HG02973 (cell line): Measurements from ENCODE around the gene MGMT.

Experiments used
- ATAC-seq: cut with Tn5 transposase; IDR thresholded peaks from one replicate; pipeline ENCODE4 v1.9.1; 2021; ENCODE audit warnings: moderate library complexity; ENCODE audit not compliant: unreplicated experiment

MGMT gene

DNA sequence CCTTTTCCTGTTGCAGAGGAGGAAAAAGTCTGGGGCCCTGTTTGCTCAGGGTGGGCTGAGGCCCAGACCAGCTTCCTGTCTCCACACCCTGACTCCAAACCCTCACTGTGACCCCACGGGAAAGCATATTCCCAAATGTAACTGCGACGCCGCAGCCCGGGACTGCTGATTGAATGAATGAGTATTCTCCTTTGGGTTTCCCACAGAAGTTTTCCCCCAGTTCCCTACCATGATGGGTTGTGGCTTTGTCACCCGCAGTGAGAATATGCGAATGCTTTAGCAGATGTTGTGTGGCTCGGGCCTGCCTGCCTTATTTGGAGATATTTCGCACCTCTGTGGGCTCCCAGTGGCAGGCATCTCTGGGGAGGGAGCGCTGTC, 50.6 kb downstream of the MGMT start:
- no peak for ATAC-seq

DNA sequence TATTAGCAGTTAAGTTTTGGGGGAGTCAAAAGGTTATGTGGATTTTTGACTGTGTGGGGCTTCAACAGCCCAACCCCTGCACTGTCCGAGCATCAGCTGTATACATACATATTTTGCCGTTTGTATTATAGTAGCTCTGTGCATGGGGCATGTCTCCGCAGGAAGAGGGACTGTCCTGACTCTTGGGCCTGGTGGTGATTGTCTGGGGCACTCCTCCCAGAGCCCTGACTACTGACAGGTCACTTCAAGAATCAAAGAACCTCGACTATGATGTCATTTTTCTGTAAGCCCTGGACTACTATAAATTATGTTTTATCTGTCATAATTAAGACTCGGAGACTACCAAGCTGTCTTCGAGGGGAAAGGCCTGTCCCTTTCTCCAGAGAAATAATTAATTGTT, 51.8 kb downstream of the MGMT start:
- ATAC-seq: no peak

DNA sequence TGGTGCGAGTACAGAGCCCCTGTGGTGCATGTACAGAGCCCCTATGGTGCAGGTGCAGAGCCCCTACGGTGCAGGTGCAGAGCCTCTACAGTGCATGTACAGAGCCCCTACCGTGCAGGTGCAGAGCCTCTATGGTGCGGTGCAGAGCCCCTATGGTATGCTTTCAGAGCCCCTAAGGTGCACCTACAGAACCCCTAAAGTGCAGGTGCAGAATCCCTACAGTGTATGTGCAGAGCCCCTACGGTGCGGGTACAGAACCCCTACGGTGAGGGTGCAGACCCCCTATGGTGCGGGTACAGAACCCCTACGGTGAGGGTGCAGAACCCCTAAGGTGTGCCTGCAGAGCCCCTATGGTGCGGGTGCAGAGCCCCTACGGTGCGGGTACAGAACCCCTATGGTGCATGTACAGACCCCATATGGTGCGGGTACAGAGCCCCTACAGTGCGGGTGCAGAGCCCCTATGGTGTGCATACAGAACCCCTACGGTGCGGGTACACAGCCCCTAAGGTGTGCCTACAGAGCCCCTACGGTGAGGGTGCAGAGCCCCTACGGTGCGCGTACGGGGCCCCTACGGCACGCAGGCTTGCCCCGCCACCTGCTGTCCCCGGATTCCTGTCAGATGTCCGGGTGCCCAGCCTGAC, 53.5 kb downstream of the MGMT start:
- ATAC-seq: no peak

DNA sequence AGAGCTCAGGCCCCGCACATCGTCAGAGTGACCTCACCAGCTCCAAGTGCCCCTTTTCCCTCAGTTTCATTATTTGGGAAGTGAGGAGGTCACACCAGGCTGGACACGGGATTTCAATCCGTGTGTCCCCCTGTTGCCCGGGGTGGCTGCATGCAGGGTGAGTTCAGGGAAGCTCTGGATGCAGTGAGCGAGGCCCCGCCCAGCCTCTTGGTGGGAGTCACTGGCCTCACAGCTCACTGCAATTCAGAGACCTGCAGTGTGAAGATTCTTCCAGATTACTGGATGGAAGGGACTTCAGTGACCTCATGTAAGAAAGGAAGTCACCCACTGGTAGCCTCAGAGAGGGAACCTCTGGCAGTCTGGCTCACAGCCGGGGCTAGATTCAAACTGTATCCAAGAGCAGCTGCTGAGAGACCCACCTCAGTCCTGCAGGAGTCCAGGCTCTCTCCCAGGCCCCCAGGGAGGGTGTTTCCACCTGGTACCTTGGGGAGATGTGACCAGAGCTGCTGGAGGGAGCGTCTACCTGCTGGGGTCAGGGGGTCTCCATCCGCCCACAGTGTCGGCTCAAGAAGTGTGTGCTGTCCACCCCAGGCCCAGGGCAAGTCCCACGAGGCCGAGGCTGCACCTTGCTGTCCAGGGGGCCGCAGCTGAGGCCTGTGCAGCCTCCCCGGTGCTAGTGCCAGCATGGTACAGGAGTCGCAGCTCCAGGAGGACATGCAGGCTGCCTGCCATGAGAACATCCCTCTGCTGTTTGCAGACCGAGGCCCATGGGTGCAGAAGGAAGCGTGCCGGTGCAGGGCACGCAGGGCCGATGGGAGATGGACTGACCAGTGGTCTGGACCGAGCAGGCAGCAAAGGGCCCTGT, 54.4 kb downstream of the MGMT start:
- ATAC-seq: no peak

DNA sequence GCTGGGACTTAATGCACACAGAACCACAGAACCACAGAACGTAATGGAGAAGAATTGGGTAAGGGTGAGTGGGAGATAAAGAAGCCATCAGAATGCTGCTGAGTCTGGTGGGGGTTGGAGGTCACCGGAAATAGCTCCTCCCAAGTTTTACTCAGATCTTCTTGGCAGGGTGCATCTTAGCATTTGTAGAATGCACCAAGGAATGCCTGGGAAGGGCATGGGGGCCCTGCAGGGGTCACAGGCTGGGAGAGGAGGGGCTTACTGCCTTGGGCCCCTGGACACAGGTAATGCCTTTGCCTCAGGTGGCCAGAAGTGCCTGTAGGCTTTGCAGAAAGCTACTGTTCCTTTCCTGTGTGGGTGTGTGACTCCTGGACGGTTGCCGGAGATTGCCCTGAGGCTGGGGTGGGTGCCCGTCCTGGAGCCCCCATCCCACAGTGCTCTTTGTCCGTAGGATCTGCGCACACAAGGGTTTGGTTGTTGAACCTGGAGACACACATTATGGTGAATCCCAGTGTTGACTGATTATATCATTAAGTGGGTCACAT, 55.1 kb downstream of the MGMT start:
- ATAC-seq: no peak

DNA sequence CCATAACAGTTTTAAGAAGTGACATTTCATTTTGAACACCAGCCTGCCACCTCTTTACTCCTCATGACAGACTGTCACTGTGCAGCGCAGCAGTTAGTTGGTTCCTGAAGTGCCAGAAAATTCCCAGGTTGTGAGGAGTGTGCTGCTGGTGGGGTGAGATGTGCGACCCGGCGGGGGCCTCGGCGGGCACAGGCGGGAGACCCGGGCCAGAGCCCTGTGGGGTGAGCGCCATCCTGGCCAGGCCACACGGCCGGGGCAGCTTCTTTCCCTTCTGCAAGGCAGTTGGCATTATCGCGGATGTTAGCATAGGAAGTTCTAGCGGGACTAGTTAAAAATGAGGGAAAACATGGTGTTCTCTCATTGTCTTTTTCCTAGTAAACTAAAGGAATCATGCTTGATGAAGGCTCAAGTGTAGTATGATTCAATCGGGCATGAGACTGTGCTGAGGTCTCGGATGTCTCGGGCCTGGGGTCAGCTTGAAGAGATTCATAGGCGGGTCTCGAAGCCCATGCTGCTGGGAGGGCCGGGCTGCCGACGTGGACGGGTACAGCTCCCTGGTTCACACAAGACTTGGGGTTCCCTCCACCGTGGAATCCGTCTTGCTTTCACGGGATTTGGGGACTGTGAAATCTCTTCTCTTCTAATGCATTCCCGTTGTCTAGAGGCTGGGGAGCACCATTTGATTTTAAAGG, 56.1 kb downstream of the MGMT start:
- no peak for ATAC-seq

DNA sequence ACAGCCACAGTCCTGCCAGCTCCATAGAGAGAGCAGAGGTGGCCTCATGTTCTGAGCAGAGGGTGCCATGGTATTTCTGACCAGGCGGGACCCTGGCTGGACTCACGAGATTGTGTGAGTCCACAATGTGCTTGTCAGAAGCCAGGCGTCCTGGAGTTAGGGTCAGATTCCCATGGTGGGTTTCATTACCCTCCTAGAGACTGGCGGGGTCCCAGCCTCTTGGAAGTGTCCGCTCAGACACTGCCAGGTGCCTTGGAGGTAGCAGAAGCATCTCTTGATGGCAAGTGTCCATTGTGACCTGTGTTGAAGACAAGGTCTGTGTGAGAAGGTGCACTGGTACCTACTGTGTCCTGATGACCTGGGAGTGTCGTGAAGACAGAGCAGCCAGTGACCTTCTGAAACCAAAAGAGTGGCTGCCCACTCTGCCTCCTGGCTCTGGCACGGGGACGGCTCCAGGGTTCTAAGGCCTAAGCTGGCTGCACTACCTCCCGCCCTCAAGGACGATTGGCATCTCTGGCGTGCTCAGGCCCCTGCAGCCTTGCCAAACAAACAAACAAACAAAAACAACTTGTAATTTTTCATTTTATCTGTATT, 56.8 kb downstream of the MGMT start:
- no peak for ATAC-seq

DNA sequence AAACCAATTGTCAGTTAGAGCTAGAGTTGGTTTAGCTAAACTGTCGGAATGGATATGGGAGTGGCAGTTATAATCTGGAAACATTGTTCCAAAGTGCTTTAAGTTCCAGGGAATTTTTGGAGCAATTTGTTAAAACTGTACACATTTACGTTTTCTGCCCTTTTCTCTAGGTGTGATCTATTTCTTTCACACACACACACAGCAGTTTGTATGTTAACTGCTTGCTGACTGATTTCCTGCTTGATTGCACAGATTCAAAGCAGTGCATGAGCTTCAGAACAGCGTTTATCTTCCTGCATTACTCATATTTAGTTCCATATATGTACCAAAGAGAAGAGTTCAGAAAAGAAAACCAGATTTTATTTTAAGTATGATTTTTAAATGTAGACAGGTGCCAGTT, 57.9 kb downstream of the MGMT start:
- ATAC-seq: no peak

DNA sequence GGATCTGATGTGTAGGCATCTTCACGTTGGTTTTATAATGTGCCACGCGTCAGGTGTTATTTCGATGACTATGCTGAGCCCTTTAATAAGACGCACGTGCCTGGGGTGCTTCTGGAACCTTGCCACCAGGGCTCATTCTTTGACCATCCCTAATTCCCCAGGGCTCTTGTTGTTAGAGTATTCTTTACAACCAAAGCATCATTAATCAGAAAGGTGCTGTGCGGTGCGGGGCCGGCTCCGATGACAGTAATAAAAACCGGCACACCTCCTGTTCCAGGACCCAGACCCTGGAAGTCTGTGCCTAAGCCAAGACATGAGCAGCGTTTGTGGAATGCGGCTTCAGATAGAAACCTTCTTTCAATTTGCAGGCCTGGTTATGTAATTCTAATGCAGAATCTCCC, 58.4 kb downstream of the MGMT start:
- no peak for ATAC-seq

DNA sequence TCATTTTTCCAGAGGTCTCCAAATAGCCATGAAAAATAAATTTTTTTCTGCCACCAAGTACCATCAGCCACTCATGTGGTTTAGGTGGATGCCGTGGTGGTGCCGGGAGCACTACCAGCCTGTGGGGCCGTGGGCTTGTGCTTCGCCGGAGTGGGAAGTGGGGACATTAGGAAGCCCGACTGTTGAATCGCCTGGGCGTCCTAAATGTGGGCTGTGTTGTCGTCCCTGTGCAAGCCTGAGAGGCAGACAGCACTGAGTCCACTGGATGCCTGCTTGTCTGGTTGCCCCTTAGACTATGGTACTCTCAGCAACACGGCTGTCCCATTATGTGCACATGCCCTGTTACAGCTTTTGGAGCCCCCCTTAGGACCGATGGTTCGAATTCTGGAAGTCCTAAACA, 59.9 kb downstream of the MGMT start:
- no peak for ATAC-seq

DNA sequence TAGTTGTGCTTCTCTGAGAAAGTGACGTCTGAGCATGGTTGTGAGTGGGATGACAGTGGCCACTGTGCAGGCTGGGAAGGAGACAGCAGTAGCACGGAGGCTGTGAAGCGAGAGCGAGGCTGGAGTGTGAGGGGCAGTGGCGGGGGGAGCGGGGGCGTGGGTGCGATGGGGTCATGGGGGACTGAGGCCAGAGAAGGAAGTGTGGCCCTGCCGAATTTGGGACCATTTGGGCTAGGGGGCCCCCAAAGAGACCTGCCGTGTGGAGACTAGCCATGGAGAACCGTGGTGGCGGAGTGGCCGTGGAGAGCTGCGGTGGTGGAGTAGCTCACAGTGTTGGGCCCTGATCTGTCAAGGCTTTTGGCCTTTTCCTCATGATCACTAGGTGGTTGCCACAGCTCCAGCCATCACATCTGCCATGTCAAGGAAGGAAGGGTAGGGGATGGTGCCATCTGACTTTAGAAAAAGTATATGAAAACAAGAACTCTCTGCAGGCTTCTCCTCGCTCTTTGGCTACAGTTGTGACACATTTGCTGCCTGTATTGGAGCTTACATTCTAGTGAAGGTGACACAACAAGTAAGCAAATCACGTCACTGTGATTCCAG, 61.4 kb downstream of the MGMT start:
- no peak for ATAC-seq

DNA sequence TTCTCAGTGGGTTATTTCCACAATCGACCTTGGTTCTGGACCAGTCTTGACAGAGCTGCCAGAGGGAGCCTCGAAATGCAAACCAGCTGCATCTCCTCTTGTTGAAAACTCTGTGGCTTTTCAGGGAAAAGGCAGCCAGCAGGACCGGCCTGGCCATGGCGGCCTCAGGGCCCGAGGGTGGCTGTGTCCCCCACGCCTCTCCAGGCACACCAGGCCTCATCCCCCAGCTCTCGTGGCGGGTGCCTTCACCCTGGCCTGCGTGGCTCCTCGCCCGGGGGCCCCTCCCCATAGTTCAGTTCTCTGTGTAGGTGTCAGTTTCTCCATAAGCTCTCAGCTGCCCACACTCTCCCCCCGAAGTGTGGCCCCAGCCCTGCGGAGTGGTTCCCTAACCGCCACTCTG, 63.5 kb downstream of the MGMT start:
- ATAC-seq: no peak

DNA sequence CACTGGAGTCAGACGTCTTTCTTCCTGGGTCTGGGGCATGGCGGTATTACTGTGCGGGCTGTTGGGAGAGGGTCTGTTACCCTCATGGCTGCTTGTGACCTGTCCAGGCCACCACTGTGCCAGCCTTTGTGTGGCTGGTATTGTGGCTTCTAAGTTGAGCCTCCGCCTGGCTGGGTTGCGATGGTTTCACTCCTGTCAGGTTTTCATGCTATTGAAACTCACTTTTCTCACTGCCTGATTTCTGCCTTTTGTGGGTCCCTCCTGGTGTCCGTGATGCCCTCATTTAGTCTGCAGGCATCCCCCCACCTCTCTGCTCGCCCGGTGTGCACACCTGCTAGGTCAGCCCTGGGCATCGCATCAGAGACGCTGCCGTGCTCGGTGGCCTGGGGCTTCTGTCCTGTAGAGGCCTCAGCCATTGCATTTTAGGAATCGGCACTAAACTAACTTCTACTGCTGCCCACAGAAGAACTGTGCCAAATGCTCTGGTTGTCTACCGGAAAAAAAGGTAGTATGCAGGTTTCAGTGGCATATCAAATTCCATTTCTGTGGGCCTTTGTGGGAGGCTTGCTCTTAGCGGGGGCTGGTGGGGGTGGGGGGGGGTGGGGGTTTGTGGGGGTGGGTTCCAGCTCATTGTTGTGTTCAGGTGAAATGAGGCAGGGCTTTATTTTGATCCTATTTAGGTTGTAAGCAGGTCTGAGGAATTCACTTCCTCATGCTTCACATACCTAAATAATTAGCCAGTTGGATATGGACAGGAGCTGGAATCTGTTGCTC, 64.3 kb downstream of the MGMT start:
- ATAC-seq: no peak

DNA sequence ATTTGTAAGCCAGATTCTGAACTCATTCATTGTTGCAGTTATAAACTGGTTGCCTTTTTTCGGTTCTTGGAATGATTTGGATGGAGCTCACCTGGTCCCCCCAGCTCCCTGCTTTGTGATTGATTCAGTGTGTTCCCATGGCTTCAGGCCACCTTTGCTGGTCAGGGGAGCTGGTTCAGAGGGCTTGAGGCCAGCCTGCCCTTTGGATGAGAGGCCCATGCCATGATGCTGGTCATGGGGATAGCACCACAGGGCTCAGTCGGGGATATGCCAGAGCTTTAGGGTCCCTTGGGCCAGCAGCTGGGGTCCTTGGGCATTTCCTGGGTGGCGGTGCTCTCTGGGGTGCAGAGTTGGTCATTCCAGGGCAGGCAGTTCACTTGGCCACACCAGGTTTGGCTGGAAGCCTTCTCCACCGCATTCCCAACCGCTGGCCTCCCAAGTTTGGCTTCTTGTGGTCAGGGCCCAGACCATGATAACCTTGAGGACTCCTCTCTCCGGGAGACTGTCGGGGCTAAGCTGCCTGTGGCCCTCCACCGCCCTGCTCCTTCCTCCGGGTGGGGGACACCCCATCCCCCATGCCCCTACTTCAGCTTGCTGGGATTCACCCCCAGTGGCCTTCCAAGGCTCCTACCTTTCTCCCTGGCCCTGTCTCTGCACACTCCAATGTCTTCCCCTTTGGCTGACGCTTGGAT, 65.1 kb downstream of the MGMT start:
- no peak for ATAC-seq

DNA sequence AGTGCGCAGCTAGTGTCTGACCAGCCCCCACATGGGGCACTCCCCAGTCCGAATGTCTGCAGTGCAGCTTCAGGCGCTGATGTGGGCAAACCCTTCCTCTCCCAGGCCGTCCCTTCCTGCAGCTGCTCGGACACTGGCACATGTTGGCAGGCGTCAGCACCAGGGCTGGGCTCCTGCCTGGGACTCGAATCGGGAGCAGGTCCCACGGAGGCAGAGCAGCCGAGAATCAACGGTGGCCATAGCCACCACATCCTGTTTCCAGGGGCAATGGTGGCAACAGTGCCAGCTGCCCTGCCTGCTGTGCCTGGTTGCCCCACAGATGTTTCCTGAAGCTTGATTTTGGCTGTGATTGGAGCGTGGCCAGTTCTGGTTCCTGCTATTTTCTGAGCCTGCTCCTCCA, 65.8 kb downstream of the MGMT start:
- no peak for ATAC-seq

DNA sequence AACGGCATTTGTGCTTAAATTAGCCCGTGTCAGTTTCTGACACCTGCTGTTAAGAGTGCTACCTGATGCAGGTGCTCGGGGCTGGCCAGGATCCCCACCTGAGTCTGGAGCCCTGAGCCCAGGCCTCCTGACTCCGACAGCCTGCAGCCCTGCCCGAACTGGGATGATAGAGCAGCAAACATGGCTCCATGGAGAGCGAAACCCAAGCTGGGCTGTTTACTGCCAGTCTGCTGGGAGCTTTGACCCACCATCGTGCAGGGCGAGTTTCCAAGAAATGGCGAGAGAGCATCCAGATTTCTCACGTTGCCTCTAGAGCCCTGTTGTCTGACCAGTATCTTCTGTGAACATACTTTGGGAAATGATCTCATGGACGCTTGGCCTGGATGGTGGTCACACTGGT, 66.2 kb downstream of the MGMT start:
- ATAC-seq: no peak

DNA sequence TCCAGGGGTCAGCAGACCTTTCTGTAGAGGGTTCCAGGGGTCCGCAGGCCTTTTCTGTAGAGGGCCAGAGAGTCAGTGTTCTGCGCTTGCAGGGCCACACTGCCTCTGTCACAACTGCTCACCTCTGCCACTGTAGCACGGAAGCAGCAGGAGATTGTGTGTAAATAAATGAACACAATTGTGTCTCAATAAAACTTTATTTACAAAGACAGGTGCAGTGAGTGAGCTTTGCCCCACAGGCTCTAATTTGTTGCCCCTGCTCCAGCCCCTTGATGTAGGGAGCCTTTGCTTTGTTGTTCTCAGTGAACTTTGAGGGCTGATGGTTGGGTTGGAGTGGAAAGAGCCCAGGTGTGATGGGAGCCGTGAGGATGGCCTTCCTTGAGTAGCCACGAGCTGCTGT, 67.8 kb downstream of the MGMT start:
- ATAC-seq: no peak

DNA sequence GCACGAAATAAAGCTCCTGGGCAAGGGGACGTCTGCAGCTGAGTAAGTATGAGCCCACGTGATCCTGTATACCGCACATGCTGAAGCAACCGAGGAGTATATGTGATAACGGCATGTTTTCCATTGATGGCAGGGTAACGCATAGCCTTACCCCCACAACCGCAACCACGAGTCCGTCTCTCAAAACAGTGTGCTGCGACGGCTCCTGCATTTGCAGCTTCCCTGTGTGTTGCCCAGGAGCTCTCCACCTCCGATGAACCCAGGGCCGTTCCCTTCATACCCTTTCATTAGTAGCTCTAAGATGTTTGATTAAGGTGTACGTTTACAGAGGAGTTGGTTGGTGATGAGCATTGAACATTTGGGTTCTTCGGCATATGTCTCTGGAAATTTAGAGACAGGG, 69.3 kb downstream of the MGMT start:
- ATAC-seq: no peak

DNA sequence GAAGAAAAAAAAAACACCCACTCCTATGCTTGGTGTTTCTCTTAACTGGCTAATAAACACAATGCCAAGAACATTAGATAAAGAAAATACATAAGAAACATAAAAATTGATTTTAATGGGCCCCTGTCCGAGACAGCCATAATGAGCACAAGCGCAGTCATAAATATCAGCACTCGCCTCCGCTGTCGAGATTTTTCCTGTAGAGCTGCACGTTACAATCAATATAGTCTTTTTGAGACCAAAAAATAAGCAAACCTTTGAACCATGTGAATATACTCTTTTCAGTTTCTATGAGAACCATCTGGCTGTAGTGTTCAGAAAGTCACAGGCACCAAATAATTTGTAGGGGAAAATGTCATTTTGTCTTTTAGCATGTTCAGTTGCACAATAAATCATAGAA, 70.1 kb downstream of the MGMT start:
- ATAC-seq: no peak

DNA sequence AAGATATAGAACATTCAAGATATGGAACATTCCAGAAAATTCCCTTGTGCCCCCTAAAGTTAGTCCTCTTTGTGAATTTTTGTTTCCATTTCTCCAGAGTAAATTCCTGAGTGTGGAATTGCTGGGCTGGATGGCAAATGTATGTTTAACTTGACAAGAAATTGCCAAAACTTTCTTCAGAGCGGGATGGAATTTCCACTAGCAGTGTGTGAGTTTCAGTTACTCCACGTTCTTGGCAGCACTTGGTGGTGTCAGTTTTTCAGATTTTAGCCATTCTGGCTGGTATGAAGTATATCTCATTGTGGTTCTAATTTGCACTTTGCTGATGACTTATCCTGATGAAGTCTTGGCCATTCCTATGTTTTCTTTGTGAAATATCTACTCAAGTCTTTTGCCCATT, 71.2 kb downstream of the MGMT start:
- no peak for ATAC-seq
